HEK293 (cell line): ENCODE measurements around the gene CYP2F1.
"Not testable (repeated sequence)": the region's sequence is repeated elsewhere in the genome, so short reads cannot be mapped to it uniquely, and the experiment has no call there.

Experiments
- CTCF ChIA-PET: fragments of 350-600 bp; formaldehyde crosslinking; extraction: SDS; loops from one replicate; lab custom pipeline; 2021; ENCODE audit warnings: antibody characterized with exemption; lab: Yijun Ruan, JAX
- POLR2A ChIA-PET: fragments of 300-600 bp; formaldehyde crosslinking; extraction: SDS; loops from one replicate; lab custom pipeline; 2020; ENCODE audit warnings: antibody characterized with exemption, inconsistent platforms; lab: Yijun Ruan, JAX
- H3K27ac ChIP-seq: fragments of 200-500 bp; sonication (Bioruptor generic); 2 replicates; pipeline ENCODE4 v1.5.1; 2014; ENCODE audit warnings: low read depth, low read length, control low read depth, inconsistent platforms; ENCODE audit errors: extremely low read depth
- H3K36me3 ChIP-seq, 2 experiments: fragments of 200-500 bp in 1 of 2; sonication (Bioruptor generic) in 1 of 2; 1 replicate in 1 of 2; 2 replicates in 1 of 2; pipeline ENCODE4 v1.5.1; 2014 to 2017; ENCODE audit warnings: inconsistent platforms in 2 of 2, low read length in 2 of 2; ENCODE audit not compliant: control insufficient read depth in 2 of 2, insufficient read depth in 1 of 2
- H3K4me1 ChIP-seq: fragments of 200-500 bp; sonication (Bioruptor generic); 2 replicates; pipeline ENCODE4 v1.5.1; 2014; ENCODE audit warnings: mild to moderate bottlenecking, low read length, inconsistent platforms; ENCODE audit not compliant: control insufficient read depth, insufficient read depth
- H3K4me3 ChIP-seq: 2 replicates; pipeline ENCODE4 v1.5.1; 2011; ENCODE audit warnings: low read depth, mild to moderate bottlenecking, control low read depth, low read length, moderate library complexity
- H3K9me3 ChIP-seq: fragments of 200-500 bp; sonication (Bioruptor generic); 2 replicates; pipeline ENCODE4 v1.5.1; 2014; ENCODE audit warnings: low read depth, low read length, inconsistent platforms; ENCODE audit not compliant: control insufficient read depth, insufficient read depth
- ATF2 ChIP-seq: fragments of 450-650 bp; formaldehyde crosslinking; IDR thresholded peaks from 2 replicates; pipeline ENCODE4 v1.5.1; 2016; ENCODE audit warnings: missing biosample characterization, missing genetic modification characterization, low read depth
- BCL11B ChIP-seq: fragments of 450-650 bp; formaldehyde crosslinking; IDR thresholded peaks from 2 replicates; pipeline ENCODE4 v1.5.1; 2016; ENCODE audit warnings: low read depth, missing biosample characterization, missing genetic modification characterization
- INSM2 ChIP-seq: fragments of 450-650 bp; formaldehyde crosslinking; IDR thresholded peaks from 2 replicates; pipeline ENCODE4 v1.5.1; 2016; ENCODE audit warnings: missing biosample characterization, missing genetic modification characterization
- MEIS1 ChIP-seq: sonication (generic); formaldehyde crosslinking; IDR thresholded peaks from 2 replicates; pipeline ENCODE4 v1.8.1; 2022; ENCODE audit warnings: missing genetic modification reagents, mild to moderate bottlenecking, borderline replicate concordance
- WT1 ChIP-seq: fragments of 450-650 bp; formaldehyde crosslinking; IDR thresholded peaks from 2 replicates; pipeline ENCODE4 v1.5.1; 2016; ENCODE audit warnings: missing biosample characterization, missing genetic modification characterization
- ZBTB11 ChIP-seq: fragments of 450-650 bp; formaldehyde crosslinking; conservative IDR thresholded peaks from 2 replicates; pipeline ENCODE4 v1.5.1; 2016; ENCODE audit warnings: low read depth, missing biosample characterization, missing genetic modification characterization
- ZBTB20 ChIP-seq: fragments of 450-650 bp; formaldehyde crosslinking; IDR thresholded peaks from 2 replicates; pipeline ENCODE4 v1.5.1; 2016; ENCODE audit warnings: missing biosample characterization, missing genetic modification characterization
- ZEB2 ChIP-seq: fragments of 450-650 bp; formaldehyde crosslinking; IDR thresholded peaks from 2 replicates; pipeline ENCODE4 v1.5.1; 2016; ENCODE audit warnings: missing biosample characterization, missing genetic modification characterization
- ZNF10 ChIP-seq: fragments of 450-650 bp; formaldehyde crosslinking; IDR thresholded peaks from 2 replicates; pipeline ENCODE4 v1.5.1; 2017; ENCODE audit warnings: missing biosample characterization, missing genetic modification characterization
- ZNF132 ChIP-seq: fragments of 450-650 bp; formaldehyde crosslinking; IDR thresholded peaks from 2 replicates; pipeline ENCODE4 v1.5.1; 2017; ENCODE audit warnings: missing biosample characterization, missing genetic modification characterization, borderline replicate concordance
- ZNF174 ChIP-seq: fragments of 450-650 bp; formaldehyde crosslinking; IDR thresholded peaks from 2 replicates; pipeline ENCODE4 v1.5.0; 2017; ENCODE audit warnings: missing biosample characterization, mild to moderate bottlenecking, missing genetic modification characterization
- ZNF366 ChIP-seq: fragments of 450-650 bp; formaldehyde crosslinking; conservative IDR thresholded peaks from 2 replicates; pipeline ENCODE4 v1.5.1; 2016; ENCODE audit warnings: missing biosample characterization, missing genetic modification characterization
- ZNF776 ChIP-seq: fragments of 450-650 bp; formaldehyde crosslinking; IDR thresholded peaks from 2 replicates; pipeline ENCODE4 v1.5.0; 2017; ENCODE audit warnings: missing biosample characterization, missing genetic modification characterization, borderline replicate concordance
- ZNF785 ChIP-seq: fragments of 450-650 bp; formaldehyde crosslinking; IDR thresholded peaks from 2 replicates; pipeline ENCODE4 v1.5.1; 2016; ENCODE audit warnings: missing biosample characterization, missing genetic modification characterization
- ZSCAN16 ChIP-seq: fragments of 450-650 bp; formaldehyde crosslinking; IDR thresholded peaks from 2 replicates; pipeline ENCODE4 v1.5.1; 2016; ENCODE audit warnings: missing biosample characterization, missing genetic modification characterization

The CYP2F1 gene

GRCh38 chr19:41133260-41133659 is 19.0 kb downstream of the CYP2F1 start (continued):
- TF ChIP-seq ATF2 (tag by site-specific recombination) = no peak

GRCh38 chr19:41134616-41135015 is 20.4 kb downstream of the CYP2F1 start:
- ChIA-PET POLR2A (no interaction called here), CTCF (no interaction called here)
- H3K4me3 ChIP-seq = no peak overlapping the region
- H3K27ac ChIP-seq = no peak overlapping the region
- TF ChIP-seq ZNF10 (tag by site-specific recombination) = no peak
- TF ChIP-seq MEIS1 (CRISPR knock-in tag) = no peak
- TF ChIP-seq ZNF174 (tag by site-specific recombination) = no peak
- TF ChIP-seq WT1 (tag by site-specific recombination) = no peak
- TF ChIP-seq ZNF785 (tag by site-specific recombination) = no peak
- no peak for TF ChIP-seq INSM2 (tag by site-specific recombination)
- TF ChIP-seq ZEB2 (tag by site-specific recombination) = no peak
- TF ChIP-seq ZNF776 (tag by site-specific recombination) = no peak
- no peak for TF ChIP-seq ZBTB20
- no peak for TF ChIP-seq ZSCAN16 (tag by site-specific recombination)
- no peak for TF ChIP-seq ATF2 (tag by site-specific recombination)
- TF ChIP-seq ZBTB11 (tag by site-specific recombination) = no peak
- no peak for TF ChIP-seq ZNF366
- TF ChIP-seq ZNF132 (tag by site-specific recombination) = no peak
- no peak for TF ChIP-seq BCL11B (tag by site-specific recombination)
- H3K36me3 ChIP-seq = no peaks in the 10 kb centered on the region; a peak in 1 of 3 replicates
- no peaks in the 10 kb centered on the region for H3K9me3 ChIP-seq
- H3K4me1 ChIP-seq = no peaks in the 10 kb centered on the region

GRCh38 chr19:41135390-41136384 is 21.5 kb downstream of the CYP2F1 start:
- H3K4me1 ChIP-seq, H3K4me3 ChIP-seq, H3K36me3 ChIP-seq, H3K9me3 ChIP-seq, CTCF ChIA-PET, POLR2A ChIA-PET, H3K27ac ChIP-seq: not testable (repeated sequence)
